ENCODE results near the gene TRPM7.

DNA sequence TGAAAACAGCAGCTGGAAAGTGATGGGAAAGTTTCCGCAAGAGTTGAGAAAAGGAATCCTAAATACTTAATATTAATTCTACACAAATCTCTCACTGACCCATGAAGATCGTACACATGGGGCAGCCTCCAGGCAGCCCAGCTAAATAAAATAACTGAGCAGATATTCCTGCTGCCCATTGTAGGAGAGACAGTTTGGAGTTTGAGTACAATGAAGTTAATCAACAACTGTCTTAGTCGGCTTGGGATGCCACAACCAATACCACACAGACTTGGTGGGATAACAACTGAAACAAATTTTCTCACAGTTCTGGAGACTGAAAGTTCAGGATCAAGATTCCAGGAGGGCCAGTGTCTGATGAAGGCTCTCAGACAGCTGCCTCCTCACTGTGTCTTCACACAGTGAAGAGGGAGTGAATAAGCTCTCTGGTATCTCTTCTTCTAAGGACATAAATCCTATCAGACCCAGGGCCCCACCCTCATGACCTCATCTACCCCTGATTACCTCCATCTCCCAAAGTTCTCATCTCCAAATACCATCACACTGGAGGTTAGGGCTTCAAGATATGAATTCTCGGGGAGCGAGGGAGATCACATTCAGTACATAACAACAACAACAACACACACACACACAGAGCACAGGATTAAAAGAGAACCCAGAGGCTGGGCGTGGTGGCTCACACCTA, 9.7 kb downstream of the TRPM7 start:
- no peak for TF ChIP-seq POLR2AphosphoS5 (IDR thresholded peaks at IDR 0.05; ENCODE audit: low read depth, low read length)
- no peak for TF ChIP-seq POLR2A (IDR thresholded peaks at IDR 0.05; ENCODE audit: low read depth, low read length)
- TF ChIP-seq TAF1 (IDR thresholded peaks at IDR 0.05; ENCODE audit: low read depth, low read length): no peak
- TF ChIP-seq POU2F2 (IDR thresholded peaks at IDR 0.05; ENCODE audit: low read depth, low read length): no peak
- no peak for TF ChIP-seq SPI1 (IDR thresholded peaks at IDR 0.05; ENCODE audit: low read depth, low read length)

All from GM12891 (cell line).